ENCODE measurements around the gene PIH1D1.

PIH1D1 gene

DNA sequence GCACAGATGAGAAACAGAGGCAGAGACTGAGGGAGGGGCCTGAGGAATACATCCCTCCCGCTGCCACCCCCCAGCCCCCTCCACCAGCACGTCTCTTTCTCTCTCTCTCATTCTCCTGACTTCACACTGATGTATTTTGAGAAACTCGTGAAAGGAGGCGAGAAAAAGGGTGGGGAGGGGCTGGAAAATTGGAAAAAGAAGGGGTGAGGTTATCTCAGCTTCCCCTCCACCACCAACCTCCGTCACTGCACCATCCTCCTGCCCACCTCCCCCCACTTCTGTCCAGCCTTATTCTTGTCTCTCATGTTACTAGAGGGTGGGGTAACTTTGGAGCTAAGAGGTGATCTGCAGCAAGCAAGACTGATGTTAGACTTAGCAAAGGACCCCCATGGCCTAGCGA lies 11.8 kb downstream of the PIH1D1 start:
- TF ChIP-seq, protein P1, sequence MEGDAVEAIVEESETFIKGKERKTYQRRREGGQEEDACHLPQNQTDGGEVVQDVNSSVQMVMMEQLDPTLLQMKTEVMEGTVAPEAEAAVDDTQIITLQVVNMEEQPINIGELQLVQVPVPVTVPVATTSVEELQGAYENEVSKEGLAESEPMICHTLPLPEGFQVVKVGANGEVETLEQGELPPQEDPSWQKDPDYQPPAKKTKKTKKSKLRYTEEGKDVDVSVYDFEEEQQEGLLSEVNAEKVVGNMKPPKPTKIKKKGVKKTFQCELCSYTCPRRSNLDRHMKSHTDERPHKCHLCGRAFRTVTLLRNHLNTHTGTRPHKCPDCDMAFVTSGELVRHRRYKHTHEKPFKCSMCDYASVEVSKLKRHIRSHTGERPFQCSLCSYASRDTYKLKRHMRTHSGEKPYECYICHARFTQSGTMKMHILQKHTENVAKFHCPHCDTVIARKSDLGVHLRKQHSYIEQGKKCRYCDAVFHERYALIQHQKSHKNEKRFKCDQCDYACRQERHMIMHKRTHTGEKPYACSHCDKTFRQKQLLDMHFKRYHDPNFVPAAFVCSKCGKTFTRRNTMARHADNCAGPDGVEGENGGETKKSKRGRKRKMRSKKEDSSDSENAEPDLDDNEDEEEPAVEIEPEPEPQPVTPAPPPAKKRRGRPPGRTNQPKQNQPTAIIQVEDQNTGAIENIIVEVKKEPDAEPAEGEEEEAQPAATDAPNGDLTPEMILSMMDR (IDR thresholded peaks at IDR 0.05; ENCODE audit: low read depth, low read length), result no peak
- peaks cover 51% of the 10 kb centered on the region for H3K27me3 ChIP-seq
- no peaks in the 10 kb centered on the region for H3K9me3 ChIP-seq
- H3K36me3 ChIP-seq, result no peaks in the 10 kb centered on the region
- no peak for DNase-seq
- no peak overlapping the region for H3K4me3 ChIP-seq (ENCODE audit: low read depth, low read length)
- peaks cover 6% of the 10 kb centered on the region; the same call in 1 of the 2 replicates for H3K4me1 ChIP-seq

DNA sequence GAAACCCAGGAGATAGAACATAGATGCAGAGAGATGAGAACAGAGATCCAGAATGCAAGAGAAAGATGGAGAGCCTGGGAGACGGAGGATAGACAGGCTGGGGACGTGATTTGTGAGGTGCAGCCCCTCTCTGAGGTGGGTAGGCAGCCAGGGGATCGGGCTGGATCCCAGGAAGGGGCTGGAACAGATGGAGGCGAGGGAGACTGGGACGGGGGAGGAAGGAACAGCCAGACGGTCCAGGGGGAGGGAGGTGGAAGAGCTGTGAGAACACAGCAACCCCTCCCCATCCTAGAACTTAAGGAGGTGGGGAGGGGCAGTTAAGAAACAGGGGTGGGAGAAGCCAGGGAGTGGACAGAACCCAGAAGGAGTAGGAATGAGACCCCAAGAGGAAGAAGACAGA lies 13.4 kb downstream of the PIH1D1 start:
- H3K4me1 ChIP-seq, result peaks cover 6% of the 10 kb centered on the region; the same call in 1 of the 2 replicates
- DNase-seq, result no peak
- no peaks in the 10 kb centered on the region for H3K36me3 ChIP-seq
- no peaks in the 10 kb centered on the region for H3K9me3 ChIP-seq
- TF ChIP-seq, protein P1 (IDR thresholded peaks at IDR 0.05; ENCODE audit: low read depth, low read length), result no peak
- H3K27me3 ChIP-seq, result peaks cover 59% of the 10 kb centered on the region
- H3K4me3 ChIP-seq (ENCODE audit: low read depth, low read length), result no peak overlapping the region

DNA sequence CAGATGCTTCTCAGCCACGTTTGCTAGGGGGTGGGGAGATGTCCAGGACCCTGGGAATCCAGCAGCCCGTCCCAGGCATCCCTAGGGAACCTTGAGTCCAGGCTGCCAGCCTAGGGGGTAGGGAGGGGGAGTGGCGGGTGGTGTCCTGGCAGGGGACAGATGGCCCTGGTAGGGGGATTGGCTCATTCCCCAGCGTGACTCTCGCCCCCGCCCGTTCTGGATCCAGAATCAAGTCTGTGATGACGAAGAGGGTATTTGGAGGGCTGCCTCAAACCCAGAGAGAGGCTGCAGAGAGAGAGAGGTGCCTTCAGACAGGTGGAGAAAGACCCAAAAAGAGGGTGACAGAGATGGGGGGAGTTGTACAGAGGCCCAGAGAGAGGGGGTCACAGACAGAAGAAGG lies 14.4 kb downstream of the PIH1D1 start:
- no peaks in the 10 kb centered on the region for H3K9me3 ChIP-seq
- H3K4me1 ChIP-seq, result peaks cover 4% of the 10 kb centered on the region; the same call in 1 of the 2 replicates
- H3K27me3 ChIP-seq, result peaks cover 68% of the 10 kb centered on the region
- no peak overlapping the region for H3K4me3 ChIP-seq (ENCODE audit: low read depth, low read length)
- TF ChIP-seq, protein P1 (IDR thresholded peaks at IDR 0.05; ENCODE audit: low read depth, low read length), result no peak
- H3K36me3 ChIP-seq, result no peaks in the 10 kb centered on the region
- DNase-seq, result peak; percentile 67

DNA sequence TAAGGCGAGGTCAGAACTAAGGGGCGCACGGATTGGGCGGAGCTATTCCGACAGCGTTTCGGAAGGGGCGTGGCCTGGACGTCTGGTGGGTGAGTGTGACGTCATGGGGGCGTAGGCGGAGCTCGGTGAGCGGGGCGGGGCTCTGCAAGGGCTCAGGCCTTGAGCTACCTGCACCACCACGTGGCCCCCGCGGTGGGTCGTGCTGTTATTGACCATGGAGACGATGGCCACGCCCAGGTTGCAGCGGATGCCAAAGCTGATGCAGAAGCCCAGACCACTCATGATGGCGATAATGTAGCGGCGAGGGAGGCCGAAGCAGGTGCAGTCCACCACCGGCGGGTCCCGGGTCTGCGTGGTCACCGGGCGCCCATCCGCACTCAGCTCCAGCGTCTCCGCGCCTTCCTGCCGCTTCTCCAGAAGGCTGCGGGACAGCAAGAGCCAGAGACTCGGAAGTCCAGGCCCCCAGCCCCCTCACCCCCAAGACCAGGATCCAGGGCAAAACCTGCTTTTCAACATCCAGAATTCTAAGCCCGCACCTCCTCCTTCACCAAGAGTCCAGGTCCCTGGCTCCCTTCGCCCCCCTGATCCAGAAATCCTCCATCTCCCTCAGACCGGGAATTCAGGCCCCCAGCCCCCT lies 15.1 kb downstream of the PIH1D1 start:
- Histone ChIP-seq H3K27me3 (peaks cover 67% of the 10 kb centered on the region), H3K4me1 (no peaks in the 10 kb centered on the region; the same call in 1 of the 2 replicates), H3K9me3 (no peaks in the 10 kb centered on the region), H3K36me3 (no peaks in the 10 kb centered on the region), H3K4me3 (ENCODE audit: low read depth, low read length) (peak overlapping the region; percentile 22; the same call in 1 of the 2 replicates)
- TF ChIP-seq, protein P1 (IDR thresholded peaks at IDR 0.05; ENCODE audit: low read depth, low read length), result no peak
- DNase-seq, result peak; percentile 81

DNA sequence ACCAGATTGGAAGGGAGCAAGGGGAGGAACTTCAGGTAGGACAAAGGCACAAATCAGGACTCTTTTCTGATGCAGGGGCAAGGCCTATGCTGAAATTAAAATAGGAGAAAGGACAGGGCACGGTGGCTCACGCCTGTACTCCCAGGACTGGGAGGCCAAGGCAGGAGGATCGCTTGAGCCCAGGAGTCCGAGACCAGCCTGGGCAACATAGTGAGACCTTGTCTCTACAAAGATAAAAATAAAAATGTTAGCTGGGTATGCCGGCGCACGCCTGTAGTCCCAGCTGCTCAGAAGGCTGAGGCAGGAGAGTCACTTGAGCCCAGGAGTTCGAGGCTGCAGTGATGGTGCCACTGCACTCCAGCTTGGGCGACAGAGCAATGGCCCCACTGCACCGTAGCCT lies 15.9 kb downstream of the PIH1D1 start:
- H3K9me3 ChIP-seq, result no peaks in the 10 kb centered on the region
- no peak overlapping the region for H3K4me3 ChIP-seq (ENCODE audit: low read depth, low read length)
- TF ChIP-seq, protein P1 (IDR thresholded peaks at IDR 0.05; ENCODE audit: low read depth, low read length), result no peak
- H3K36me3 ChIP-seq, result no peaks in the 10 kb centered on the region
- no peaks in the 10 kb centered on the region; the same call in 1 of the 2 replicates for H3K4me1 ChIP-seq
- DNase-seq, result no peak
- H3K27me3 ChIP-seq, result peaks cover 63% of the 10 kb centered on the region

DNA sequence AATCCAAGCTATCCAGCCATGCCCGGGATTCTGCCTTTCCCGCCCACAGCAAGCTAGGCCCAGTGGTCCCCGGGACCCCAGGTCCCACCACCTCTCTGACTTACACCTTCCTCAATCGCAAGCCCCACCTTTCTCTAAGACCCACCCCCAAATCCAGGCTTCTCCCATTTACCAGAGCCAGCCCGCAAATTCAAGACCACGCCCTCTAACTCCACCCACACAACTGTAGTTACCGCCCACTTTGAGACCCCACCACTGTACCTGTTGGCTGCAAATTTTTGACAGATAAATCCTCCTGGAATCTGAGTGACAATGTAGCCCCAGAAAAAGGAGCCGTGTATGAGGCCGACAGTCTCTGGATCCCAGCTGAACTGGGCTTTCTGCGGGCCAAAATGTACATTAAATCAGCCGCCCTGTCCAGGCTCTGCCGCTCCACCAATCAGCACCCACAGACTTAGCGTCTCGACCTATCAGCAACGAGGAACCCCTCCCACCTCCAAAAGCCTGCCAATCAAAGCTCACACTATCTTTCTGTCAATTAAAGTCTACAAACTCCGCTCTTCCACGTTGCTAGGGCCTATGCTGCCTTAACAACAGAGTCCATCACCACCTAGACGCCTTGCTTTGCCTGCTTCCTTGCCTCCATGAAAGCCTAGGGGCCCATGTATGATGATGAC lies 16.6 kb downstream of the PIH1D1 start:
- H3K9me3 ChIP-seq, result no peaks in the 10 kb centered on the region
- no peaks in the 10 kb centered on the region for H3K36me3 ChIP-seq
- DNase-seq, result no peak
- H3K27me3 ChIP-seq, result peaks cover 58% of the 10 kb centered on the region
- TF ChIP-seq, protein P1 (IDR thresholded peaks at IDR 0.05; ENCODE audit: low read depth, low read length), result no peak
- H3K4me3 ChIP-seq (ENCODE audit: low read depth, low read length), result no peak overlapping the region
- no peaks in the 10 kb centered on the region for H3K4me1 ChIP-seq

All from BE2C (cell line).